GM18508 (cell line): ENCODE measurements around the gene DNMT3B.
"Not testable (repeated sequence)": the region's sequence is repeated elsewhere in the genome, so short reads cannot be mapped to it uniquely, and the experiment has no call there.

ENCODE experiments used
- ATAC-seq: cut with Tn5 transposase; IDR thresholded peaks from one replicate; pipeline ENCODE4 v1.9.1; 2021; ENCODE audit warnings: moderate number of reproducible peaks; ENCODE audit not compliant: insufficient read depth, unreplicated experiment

DNMT3B gene

DNA sequence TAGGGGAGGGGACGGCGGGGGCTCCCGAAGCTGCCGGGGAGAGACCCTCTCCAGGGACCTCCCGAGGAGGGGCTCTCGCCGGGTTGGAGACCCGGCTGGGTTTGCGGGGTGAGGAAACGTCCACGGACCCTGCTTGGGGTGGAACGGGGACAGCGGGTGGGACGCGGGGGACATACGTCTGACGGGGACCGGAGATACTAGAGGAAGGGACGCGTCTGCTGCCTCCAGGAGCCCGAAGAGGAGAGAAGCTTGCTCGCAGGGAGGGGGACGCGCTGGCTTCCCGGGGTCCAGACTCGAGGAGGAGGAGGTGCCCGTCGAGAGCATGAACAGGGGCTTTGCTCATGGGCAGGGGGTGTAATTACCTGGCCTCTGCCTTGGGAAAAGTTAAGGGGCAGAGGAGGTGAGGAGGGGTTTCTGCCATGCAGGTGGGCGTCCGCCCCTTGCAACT, 593 bp downstream of the DNMT3B start:
- no peak for ATAC-seq

DNA sequence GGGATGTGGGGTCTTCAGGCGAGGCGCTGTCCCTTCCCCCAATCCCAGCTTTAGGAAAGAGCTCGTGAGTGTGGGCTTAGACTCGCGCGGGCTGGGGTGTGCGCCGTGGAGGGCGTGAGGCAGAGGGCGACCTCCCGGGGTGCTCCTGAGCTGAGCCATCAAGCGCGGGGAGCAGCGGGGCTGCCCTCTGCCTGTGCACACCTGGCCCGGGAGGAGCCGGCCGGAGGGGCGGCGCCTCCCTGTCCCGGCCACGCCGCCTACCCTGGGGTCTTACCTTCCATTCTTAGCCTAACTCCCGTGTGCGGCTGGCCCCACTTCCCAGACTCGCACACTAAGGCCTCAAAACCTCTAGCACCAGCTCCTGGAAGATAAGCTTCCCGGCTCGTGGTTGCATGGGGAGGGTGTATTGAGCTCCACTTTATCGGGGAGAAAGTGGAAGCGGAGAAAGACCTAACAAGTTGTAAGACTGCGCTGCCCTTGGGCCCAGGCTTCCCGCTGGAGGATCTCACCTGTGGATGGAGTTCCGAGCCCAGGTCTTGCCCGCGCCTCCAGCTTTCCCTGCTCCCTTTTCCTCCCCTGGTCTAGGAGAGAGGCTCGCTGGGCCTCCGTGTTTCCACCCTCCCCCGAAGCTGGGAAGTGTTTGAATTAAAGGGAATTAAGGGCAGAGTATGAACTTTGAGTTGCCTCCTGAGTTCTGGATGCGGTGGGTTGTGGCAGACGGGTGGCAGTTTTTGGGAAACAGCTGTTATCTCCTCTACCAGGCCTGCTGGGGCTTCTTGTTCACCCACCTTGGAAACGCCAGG, 1.2 kb downstream of the DNMT3B start:
- no peak for ATAC-seq

DNA sequence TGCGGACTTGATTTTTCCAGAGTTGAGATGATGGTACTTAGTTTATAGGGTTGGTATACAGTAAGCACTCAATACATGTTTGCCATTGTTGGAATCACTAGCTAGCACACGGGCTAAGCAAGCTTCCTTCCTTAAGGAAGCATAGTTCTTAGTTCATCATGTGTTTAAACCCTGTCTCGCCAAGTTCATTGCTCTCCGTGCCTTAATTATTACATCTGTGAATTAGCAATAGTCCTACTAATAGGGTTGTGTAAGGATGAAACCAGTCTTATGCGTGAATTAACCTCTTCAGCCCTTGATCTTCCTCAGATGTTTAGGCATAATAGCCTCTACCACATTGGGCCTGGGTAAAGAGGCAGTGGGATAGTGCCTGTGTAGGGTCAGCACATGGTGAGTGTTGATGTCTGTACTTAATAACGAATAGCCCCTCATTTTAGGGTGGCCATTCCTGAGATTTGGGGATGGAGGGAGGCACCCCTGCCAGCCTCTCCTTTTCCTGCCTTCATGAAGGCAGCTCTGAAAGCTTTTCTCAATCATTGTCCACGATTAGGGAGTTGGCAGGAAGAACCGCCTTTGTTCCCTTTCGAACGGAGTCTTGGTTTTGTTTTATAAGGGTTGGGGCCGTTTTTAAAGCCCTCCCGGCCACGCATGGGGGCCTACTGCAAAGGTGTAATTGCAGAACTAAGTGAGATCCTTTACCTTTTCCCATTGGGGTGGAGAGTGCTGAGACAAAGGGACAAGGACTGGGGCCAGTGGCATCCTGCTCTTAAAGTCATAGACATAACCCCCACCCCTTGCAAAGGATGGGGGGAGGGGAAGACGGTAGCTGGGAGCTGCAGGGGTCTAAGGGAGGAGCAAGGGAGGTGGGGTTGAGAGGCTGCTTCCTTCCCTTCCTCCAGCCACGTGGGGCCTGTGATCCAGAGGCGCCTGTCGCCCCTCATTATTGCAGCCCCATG, 2.1 kb downstream of the DNMT3B start:
- no peak for ATAC-seq

DNA sequence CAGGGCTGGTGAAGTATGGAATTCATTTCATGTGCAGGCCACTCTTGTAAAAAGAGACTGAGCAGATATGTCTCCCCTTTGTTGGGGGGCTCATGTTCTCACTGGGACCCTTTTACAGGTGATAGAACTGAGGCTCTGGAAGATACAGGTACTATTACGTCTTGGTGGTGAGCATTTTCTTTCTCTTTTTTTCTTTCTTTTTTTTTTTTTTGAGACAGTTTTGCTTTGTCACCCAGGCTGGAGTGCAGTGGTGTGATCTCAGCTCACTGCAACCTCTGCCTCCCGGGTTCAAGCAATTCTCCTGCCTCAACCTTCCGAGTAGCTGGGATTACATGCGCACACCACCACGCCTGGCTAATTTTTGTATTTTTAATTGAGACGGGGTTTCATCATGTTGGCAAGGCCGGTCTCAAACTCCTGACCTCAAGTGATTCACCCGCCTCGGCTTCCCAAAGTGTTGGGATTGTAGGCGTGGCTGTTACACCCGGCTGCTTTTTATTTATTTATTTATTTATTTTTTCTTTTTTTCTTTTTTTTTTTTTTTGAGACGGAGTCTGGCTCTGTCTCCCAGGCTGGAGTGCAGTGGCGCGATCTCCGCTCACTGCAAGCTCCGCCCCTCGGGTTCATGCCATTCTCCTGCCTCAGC, 3.2 kb downstream of the DNMT3B start:
- not testable (repeated sequence) for ATAC-seq

DNA sequence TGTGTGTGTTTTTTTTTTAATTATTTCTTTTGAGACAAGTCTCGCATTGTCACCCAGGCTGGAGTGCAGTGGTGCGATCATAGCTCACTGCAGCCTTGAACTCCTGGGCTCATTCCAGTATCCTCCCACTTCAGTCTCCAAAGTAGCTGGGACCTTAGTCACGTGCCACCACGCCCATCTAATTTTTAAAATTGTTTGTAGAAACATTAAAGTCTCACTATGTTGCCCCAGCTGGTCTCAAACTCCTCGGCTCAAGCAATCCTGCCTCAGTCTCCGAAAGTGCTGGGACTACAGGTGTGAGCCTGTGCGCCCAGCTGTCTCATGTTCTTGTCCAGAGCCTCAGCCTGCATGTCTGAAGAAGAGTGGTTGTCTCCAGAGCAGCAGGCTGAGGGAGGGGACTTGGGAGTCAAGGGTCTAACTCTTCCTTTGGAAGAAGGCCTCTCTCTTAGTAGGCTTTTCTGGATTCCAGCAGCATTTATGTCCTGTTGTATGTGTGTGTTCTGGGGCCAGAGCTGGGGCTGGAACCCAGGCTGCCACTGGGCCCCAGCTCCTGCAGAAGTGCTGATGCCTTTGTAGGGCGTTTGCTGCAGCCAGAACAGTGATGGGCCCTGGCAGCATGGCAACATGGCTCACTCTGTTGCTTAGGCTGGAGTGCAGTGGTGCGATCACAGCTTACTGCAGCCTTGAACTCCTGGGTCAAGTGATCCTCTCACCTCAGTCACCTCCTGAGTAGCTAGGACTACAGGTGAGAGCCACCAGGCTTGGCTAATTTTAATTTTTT, 5.4 kb downstream of the DNMT3B start:
- ATAC-seq, result no peak

DNA sequence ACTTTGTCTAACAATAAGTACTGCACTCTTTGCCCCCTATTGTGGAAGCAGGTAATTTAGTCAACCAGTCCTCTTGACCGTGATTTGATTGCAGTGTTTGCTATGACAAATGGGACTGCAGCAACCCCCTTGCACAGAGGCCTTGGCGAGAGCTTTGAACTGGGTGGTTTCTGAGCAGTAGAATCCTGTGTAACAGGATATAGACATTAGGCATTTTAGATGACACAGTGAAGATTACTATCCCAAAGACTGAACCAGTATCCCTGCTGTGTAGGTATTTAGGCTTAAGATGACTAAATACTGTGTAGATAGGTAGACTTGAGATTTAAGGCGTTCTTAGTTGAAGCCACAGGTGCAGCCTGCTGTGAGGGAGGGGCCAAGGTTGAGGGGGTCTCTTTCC, 9.9 kb downstream of the DNMT3B start:
- no peak for ATAC-seq

DNA sequence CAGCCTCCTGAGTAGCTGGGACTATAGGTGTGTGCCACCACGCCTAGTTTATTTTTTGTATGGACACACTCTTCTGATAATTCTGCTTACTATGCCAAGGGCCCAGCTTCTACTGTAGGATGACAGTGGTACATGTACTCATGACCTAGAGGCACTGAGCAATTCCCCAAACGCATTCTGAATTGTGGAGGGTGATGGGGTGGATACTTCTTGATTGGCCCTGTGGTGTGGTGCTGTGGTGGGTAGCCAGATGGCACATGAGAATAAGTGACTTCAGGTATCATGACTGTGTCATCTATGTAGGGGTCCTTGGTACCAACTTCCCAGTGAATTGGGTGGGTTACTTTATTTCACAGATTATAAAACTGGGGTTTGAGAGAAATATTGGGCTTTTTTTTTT, 11.0 kb downstream of the DNMT3B start:
- ATAC-seq, result no peak

DNA sequence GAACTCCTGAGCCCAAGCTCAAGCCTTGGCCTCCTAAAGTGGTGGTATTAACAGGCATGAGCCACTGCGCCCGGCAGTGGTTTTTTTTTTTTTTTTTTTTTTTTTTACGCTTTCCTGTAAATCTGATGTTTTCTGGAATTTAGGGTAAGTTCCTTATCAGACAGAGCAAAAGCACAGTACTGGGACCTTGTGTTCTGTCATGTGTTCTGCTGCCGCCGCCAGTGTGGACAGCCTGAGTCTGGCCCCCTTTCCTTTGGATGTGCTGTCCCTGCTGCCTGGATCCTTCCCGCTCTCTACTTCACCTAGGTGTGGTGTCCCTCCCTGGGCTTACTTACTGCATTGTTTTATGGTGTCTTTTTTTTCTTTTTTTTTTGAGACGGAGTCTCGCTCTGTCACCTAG, 11.7 kb downstream of the DNMT3B start:
- no peak for ATAC-seq

DNA sequence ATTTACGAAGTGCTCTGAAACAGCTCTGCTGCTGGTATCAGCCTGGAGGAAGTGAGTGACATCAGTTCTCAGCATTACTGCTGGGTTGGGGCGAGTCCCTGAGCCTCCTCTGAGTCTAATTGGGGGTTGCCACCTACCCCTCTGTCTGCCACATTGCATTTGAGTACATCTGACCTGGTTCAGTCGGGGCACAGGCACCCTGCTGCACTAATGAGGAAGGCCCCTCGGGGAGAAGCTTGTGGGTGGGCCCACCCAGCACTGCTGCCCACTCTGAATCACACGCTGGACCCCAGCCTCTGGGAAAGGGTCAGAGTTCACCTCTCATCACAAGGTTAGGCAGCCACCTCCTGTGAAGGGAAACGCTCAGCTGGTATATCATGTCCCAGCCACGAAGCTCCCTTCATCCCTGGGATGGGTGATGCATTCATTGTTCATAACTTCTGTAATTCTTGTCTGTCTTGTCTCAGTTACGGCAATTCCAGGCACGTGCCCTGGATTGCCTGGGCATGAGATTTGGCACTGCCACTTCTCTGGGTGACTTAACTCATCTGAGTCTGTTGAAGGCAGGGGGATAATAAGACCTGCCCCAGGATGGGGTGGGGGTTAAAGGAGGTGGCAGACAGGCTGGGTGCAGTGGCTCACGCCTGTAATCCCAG, 13.3 kb downstream of the DNMT3B start:
- no peak for ATAC-seq

DNA sequence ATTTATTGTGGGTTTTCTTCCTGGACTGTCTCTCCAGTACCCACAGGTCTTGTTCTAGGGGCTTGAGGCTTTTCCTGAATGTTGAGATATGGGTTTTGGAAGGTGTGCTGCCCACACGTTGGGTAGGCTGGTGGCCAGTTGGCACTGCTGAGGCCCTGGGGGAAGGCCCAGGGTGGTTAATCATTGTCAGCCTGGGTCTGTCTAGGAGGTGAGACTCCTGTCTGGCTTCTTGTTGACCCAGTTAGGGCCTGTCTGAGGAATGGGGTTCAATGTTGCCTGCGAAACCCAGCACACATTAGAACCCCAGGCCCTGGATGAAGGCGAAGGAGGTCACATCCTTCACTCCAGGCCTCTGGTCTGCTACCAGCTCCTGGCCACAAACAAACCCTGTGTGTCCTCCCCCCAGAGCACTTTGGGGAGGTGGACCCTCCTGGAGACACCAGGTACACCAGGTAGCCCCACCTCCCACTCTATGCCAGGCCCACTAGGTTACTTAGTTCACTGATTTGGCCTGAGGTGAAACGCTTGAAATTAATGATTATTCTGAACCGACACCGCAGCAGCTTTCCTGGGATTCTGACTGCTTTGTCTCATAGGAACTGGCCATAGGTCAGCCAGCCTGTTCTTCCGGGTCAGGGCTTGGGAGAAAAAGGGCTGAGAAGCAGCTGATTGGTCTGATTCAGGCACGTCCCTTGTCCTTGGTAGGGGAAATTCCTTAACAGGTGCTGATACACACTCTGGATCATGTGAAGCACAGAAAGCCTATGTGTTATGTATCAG, 15.2 kb downstream of the DNMT3B start:
- no peak for ATAC-seq

DNA sequence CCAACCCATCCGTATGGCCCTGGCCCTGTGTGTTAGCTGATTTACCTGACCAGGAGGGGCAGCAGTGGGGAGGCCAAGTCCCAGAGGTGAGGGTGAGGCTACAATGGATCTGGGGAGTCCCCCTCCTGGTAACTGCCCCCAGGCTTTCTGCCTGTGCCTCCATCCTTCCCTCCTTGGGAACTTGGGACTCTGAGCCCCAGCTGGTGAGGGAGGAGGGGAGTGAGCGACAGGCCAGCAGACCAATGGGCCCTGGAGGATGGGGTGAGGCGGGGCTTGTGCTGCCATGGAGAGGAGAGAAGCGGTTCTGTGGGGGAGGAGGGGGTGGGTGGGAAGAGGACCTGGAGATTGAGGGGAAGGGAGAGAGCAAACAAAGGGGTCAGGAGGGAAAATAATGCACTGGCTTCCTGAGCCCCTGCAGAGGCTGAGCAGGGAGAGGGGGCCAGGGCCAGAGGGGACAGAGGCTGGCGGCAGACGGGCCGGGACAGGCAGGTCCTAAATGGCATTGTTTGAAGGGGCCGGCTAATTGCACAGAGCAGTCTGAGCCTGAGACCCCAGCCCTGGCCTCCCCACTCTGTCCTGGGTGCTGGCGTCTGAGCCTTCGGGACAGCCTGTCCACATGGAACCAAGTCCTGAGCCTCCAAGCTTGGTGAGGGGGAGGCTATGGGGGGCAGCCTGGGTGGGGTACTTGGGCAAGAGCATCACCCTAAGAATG, 17.5 kb downstream of the DNMT3B start:
- no peak for ATAC-seq

DNA sequence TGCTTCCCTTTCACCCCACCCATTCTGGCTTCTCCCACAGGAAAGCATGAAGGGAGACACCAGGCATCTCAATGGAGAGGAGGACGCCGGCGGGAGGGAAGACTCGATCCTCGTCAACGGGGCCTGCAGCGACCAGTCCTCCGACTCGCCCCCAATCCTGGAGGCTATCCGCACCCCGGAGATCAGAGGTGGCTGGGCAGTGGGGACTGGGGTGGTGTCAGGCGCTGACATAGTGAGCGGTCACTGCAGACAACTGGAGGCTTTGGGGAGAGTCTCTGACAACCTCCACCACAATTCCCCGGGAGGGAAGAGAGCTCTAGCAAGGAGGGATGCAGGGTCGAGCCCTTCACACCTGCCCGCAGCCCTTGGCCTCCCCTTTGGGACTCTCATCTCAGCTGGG, 18.1 kb downstream of the DNMT3B start:
- ATAC-seq, result no peak

DNA sequence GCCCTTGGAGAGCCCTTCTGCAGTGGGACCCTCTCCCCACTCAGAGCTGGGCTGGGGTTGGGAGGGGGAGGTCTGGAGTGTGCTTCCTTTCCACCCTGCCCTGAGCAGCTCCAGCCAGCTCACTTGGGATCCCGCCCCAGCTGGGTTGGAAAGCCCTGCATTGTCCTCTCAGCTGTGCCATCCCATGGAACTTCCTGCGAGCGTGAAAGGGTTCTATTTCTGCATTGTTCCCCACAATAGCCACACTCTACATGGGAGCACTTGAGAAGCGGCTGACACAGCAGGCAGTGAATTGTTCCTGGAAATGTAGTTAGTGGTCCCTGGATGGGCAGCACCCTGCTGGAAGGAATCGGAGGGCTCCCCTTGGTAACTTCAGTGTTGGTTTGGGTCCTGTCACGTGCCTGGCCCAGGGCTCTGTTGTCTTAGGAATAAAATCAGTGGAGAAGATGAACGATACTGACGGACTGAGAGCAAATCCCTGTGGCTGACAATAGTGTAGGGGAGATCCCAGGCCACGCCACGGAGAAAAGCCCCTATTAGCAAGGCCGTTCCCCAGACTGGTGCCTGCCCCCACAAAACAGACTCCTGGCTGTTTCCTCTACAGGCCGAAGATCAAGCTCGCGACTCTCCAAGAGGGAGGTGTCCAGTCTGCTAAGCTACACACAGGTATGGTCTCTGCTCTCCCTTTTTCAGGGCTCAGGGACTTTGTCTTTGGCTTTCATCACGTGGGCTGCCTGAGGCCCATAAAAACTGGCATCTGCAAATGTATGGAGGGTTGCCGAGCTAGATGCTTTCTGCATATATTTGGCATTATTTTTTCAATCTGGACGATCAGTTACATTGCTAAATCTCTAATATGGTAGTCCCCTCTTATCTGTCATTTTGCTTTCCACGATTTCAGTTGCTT, 18.8 kb downstream of the DNMT3B start:
- ATAC-seq, result no peak

DNA sequence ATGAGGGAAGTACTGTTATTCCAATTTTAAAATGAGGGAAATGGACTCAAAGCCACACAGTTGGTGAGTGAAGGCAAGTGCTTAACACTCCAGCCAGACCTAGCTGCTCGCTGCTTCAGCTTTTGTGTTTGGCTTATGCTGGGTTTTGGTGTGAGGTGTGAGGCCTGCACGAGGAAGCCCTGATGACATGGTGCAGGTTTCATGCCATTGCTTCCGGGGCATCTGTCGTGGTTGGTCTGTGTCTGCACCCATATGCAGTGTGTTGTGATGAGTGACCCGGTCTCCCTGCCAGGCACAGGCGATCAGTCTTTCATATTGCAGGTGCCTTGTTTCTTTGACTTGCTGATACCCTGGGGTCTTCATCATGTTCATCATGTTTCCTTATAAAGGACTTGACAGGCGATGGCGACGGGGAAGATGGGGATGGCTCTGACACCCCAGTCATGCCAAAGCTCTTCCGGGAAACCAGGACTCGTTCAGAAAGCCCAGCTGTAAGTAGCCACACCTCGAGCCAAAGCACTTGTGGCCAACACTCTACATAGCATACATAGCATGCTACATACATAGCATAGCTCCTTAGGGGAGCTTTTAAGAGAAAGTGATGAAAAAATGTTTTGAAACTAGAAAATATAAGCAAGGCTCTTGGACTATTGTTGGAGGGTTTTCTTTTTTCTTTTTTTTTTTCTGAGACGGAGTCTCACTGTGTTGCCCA, 22.3 kb downstream of the DNMT3B start:
- no peak for ATAC-seq

DNA sequence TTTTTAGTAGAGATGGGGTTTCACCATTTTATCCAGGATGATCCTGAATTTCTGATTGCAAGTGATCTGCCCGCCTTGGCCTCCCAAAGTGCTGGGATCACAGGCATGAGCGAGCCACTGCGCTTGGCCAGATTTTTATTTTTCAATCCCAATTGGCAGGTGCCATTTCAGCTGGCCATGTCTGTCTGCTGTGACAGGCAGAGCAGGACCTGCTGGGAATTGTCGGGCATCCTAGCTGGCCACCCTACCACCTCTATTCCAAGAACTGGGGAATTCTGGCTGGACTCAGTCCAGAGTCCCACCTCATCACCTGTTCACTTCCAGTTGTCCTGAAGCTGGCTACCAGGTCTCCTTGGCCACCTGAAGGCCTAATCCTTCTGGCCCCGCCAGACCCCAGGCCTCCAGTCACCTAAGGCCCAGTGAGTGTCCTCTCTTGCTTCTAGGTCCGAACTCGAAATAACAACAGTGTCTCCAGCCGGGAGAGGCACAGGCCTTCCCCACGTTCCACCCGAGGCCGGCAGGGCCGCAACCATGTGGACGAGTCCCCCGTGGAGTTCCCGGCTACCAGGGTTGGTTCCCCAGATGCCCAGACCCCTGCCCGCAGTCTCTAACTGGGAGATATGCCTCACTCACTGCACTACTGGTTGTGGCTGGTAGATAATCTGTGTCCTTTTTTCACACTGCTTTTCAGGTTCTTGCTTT, 24.0 kb downstream of the DNMT3B start:
- ATAC-seq, result no peak

DNA sequence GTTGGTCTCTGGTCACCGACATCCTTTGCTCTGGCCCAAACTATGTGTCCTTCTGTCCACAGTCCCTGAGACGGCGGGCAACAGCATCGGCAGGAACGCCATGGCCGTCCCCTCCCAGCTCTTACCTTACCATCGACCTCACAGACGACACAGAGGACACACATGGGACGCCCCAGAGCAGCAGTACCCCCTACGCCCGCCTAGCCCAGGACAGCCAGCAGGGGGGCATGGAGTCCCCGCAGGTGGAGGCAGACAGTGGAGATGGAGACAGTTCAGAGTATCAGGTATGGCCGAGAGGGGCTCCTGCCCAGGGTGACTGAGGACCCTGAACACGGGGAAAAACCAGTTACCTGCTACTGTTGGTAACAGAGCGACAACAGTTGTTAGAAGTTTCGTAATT, 25.0 kb downstream of the DNMT3B start:
- no peak for ATAC-seq
